ENCODE measurements around the gene PKLR.

Gene PKLR

GRCh38 chr1:155266553-155266952 is 34.7 kb downstream of the PKLR start:
- Histone ChIP-seq H3K36me3 (peaks cover 82% of the 10 kb centered on the region), H3K27me3 (no peaks in the 10 kb centered on the region), H3K4me1 (ENCODE audit: control insufficient read depth in 1 of 2, insufficient read depth in 1 of 2, low read depth in 1 of 2, low read length in 1 of 2) (peaks cover 14% of the 10 kb centered on the region in 2 experiments), H3K4me3 (ENCODE audit: low read depth in 1 of 2, low read length in 1 of 2) (no peak overlapping the region), H3K9me3 (no peaks in the 10 kb centered on the region), H3K27ac (no peak overlapping the region)
- no peak for TF ChIP-seq CTCF (IDR thresholded peaks at IDR 0.05)

- H3K4me1 ChIP-seq (ENCODE audit: control insufficient read depth in 1 of 2, insufficient read depth in 1 of 2, low read depth in 1 of 2, low read length in 1 of 2) = peaks cover 18 to 20% of the 10 kb centered on the region in 2 experiments
- TF ChIP-seq CTCF (IDR thresholded peaks at IDR 0.05) = no peak
- no peaks in the 10 kb centered on the region for H3K27me3 ChIP-seq
- peak overlapping the region; percentile 61 for H3K27ac ChIP-seq
- peaks cover 57% of the 10 kb centered on the region for H3K36me3 ChIP-seq
- no peaks in the 10 kb centered on the region for H3K9me3 ChIP-seq
- no peak overlapping the region for H3K4me3 ChIP-seq (ENCODE audit: low read depth in 1 of 2, low read length in 1 of 2)
These were observed 38.2 kb downstream of the PKLR start for GRCh38 chr1:155263067-155263466.

GRCh38 chr1:155261852-155262673 is 39.2 kb downstream of the PKLR start, which contains the start of gene SCAMP3:
Gene SCAMP3 (minus strand): TSS chr1:155262360. CDS start chr1:155262151, 209 bp downstream.
- peaks cover 18 to 20% of the 10 kb centered on the region in 2 experiments for H3K4me1 ChIP-seq (ENCODE audit: control insufficient read depth in 1 of 2, insufficient read depth in 1 of 2, low read depth in 1 of 2, low read length in 1 of 2)
- H3K27ac ChIP-seq = peak within 1 kb of the TSS; percentile 61
- peak within 1 kb of the TSS; percentile 64 to 69 for H3K4me3 ChIP-seq (ENCODE audit: low read depth in 1 of 2, low read length in 1 of 2)
- peaks cover 47% of the 10 kb centered on the region for H3K36me3 ChIP-seq
- no peaks in the 10 kb centered on the region for H3K9me3 ChIP-seq
- TF ChIP-seq CTCF (IDR thresholded peaks at IDR 0.05) = no peak
- H3K27me3 ChIP-seq = no peaks in the 10 kb centered on the region

GRCh38 chr1:155261493-155261851 is 39.8 kb downstream of the PKLR start:
- H3K9me3 ChIP-seq = no peaks in the 10 kb centered on the region
- H3K4me1 ChIP-seq (ENCODE audit: control insufficient read depth in 1 of 2, insufficient read depth in 1 of 2, low read depth in 1 of 2, low read length in 1 of 2) = peaks cover 18 to 20% of the 10 kb centered on the region in 2 experiments
- H3K36me3 ChIP-seq = peaks cover 41% of the 10 kb centered on the region
- peak overlapping the region; percentile 64 to 69 for H3K4me3 ChIP-seq (ENCODE audit: low read depth in 1 of 2, low read length in 1 of 2)
- TF ChIP-seq CTCF (IDR thresholded peaks at IDR 0.05) = no peak
- peak overlapping the region; percentile 61 for H3K27ac ChIP-seq
- no peaks in the 10 kb centered on the region for H3K27me3 ChIP-seq

- H3K27ac ChIP-seq = no peak overlapping the region
- H3K9me3 ChIP-seq = no peaks in the 10 kb centered on the region
- H3K4me3 ChIP-seq (ENCODE audit: low read depth in 1 of 2, low read length in 1 of 2) = no peak overlapping the region
- H3K27me3 ChIP-seq = no peaks in the 10 kb centered on the region
- TF ChIP-seq CTCF (IDR thresholded peaks at IDR 0.05) = no peak
- peaks cover 30% of the 10 kb centered on the region for H3K36me3 ChIP-seq
- H3K4me1 ChIP-seq (ENCODE audit: control insufficient read depth in 1 of 2, insufficient read depth in 1 of 2, low read depth in 1 of 2, low read length in 1 of 2) = peaks cover 24 to 27% of the 10 kb centered on the region in 2 experiments
These were observed 41.0 kb downstream of the PKLR start for GRCh38 chr1:155260276-155260675.

Data from neutrophil (primary cell).